GM19467 (cell line): ENCODE results near the gene HOXD12.

Source experiments
- ATAC-seq: cut with Tn5 transposase; IDR thresholded peaks from one replicate; pipeline ENCODE4 v1.9.1; 2021; ENCODE audit warnings: mild to moderate bottlenecking, moderate library complexity; ENCODE audit not compliant: unreplicated experiment

HOXD12 gene

DNA sequence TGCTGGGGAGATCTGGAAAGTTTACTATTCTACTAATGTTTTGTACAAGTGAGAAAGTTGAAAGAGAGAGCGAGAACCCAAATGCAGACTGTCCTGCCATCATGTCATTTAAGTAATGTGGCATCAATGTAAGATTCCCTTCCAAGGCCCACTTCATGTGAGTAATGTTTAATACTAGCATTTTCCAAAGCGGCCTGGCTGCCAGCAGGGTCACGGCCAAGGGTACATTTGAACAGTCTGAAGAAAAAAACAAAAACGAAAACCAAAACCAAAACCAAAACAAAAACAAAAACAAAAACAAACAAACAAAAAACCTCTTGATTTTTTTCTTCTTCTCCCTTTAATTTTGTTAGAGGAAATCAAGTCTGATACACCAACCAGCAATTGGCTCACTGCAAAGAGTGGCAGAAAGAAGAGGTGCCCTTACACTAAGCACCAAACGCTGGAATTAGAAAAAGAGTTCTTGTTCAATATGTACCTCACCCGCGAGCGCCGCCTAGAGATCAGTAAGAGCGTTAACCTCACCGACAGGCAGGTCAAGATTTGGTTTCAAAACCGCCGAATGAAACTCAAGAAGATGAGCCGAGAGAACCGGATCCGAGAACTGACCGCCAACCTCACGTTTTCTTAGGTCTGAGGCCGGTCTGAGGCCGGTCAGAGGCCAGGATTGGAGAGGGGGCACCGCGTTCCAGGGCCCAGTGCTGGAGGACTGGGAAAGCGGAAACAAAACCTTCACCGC, 19.2 kb downstream of the HOXD12 start:
- no peak for ATAC-seq

- no peak for ATAC-seq
Measured at GRCh38 chr2:176120364-176121189, 21.0 kb downstream of the HOXD12 start.

GRCh38 chr2:176121190-176122051, 21.8 kb downstream of the HOXD12 start:
- ATAC-seq: no peak

DNA sequence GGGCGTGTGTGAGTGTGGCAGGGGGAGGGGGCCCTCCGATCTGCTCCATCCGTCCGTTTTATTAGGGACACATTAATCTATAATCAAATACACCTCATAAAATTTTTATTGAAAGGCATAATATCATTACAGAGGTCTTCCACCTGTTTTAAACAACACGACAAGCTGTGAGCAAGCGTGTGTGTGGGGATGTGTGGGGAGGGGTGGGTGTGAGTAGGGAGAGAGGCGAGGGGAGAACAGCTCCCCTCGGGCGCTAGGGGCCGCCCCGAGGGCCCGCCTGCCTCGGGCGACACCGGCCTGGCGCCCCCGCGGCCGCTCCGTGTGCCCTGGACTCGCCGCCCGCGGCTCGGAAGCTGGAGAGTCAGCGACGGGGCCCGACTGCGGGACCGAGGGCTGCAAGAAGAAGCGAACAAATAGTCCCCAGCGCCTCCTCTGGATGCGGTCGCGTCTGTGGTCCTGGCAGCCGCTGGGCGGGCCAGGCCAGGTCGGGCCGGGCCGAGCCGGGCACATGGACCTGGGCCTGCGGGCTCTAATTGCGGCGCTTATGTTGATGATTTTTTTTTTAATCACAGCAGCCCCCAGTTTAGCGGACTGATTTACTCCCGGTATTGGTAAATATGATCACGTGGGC, 22.6 kb downstream of the HOXD12 start:
- ATAC-seq: no peak

- ATAC-seq: no peak
Measured at GRCh38 chr2:176122683-176123410, 23.3 kb downstream of the HOXD12 start, which contains the start of gene HOXD9. Gene HOXD9, plus strand, starts transcription at chr2:176122719. Its CDS starts 50 bp downstream, at chr2:176122769.

- ATAC-seq: no peak
Measured at GRCh38 chr2:176123411-176124109, 24.0 kb downstream of the HOXD12 start.

- no peak for ATAC-seq
Measured at GRCh38 chr2:176124110-176124946, 24.7 kb downstream of the HOXD12 start.

GRCh38 chr2:176124947-176125771, 25.6 kb downstream of the HOXD12 start:
- no peak for ATAC-seq

DNA sequence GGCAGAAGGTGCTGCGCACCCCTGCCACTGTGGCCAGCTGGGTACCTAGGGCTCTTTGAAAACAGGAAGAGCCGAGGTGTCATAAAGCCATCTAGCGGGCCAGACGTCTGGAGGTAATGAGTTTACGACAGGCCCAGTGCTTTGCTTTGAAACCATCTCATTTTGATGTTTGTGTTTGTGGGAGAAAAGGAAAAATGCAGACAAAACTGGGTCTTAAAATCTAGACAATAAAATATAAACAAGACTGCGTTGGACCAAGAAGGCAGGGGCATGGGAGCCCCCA, 26.1 kb downstream of the HOXD12 start:
- no peak for ATAC-seq

GRCh38 chr2:176126929-176127773, 27.6 kb downstream of the HOXD12 start:
- ATAC-seq: no peak

GRCh38 chr2:176127774-176128072, 28.1 kb downstream of the HOXD12 start:
- no peak for ATAC-seq

- no peak for ATAC-seq
Measured at GRCh38 chr2:176128172-176128981, 28.8 kb downstream of the HOXD12 start.

DNA sequence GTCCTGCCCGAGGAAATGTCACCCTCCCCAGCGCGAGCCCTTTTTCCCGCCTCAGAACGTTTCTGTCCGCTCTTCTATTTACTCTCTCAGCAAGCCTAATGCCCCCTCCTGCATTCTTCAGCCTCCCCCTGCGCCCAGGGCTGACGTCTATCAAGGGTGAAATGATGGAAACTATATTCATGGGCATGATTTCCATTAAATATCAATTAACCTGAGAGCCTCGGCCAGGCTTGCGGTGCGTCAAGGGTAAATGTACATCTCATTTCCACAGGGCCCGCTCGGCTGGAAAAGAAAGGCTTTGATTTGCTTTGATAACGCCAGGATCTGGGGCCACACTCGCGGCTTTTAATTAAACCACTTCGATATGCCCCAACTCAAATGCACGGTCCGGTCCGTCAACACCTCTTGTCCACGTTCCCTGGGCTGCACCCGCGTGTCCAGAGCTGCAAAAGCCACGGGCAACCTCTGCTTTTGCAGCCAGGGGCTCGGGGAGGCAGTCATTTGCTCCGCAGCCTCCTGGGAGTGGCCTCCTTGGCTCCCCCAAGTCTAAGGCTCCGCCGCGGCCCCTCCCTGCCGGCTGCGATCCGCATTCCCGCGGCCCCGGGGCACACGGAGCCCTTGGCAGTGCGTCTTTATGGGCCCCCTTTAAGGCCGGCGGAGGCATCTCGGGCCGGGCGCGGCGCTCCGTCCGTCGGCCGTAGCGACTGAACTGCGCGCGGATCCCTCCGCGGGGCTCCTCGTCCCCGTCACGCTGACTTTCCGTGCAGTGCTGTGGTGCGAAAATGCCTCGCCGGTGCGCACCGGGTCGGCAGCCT, 29.6 kb downstream of the HOXD12 start, which contains the start of gene HOXD8:
TSS of gene HOXD8 (plus strand) at position 724 of the 815 bp plus-strand sequence. CDS start 662 bp downstream, outside the sequence.
- no peak for ATAC-seq

GRCh38 chr2:176129813-176130146, 30.2 kb downstream of the HOXD12 start:
- ATAC-seq: no peak

DNA sequence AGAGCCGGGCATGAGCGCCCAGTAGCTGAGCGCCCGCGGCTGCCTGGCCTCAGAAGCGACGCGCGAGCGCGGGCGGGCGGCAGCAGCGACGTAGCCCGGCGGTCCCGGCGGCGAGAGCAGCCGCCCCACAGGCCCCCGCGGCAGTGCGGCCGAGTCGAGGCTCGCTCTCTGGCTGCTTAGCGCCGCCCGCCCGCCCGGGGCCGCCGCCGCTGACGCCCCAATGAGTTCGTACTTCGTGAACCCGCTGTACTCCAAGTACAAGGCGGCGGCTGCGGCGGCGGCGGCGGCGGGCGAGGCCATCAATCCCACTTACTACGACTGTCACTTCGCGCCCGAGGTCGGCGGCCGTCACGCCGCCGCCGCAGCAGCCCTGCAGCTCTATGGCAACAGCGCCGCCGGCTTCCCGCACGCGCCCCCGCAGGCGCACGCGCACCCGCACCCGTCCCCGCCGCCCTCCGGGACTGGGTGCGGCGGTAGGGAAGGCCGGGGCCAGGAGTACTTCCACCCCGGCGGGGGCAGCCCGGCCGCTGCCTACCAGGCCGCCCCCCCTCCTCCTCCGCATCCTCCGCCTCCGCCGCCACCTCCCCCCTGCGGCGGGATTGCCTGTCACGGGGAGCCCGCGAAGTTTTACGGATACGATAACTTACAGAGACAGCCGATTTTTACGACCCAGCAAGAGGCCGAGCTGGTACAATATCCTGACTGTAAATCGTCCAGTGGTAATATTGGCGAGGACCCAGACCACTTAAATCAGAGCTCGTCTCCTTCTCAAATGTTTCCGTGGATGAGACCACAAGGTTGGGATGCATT, 30.8 kb downstream of the HOXD12 start:
- ATAC-seq: no peak
